ENCODE results near the gene DLST. TPM values are rescaled to one million over a fixed set of nuclear protein-coding genes. Genes with fewer than 3 reads are reported as not detected.

Gene DLST
- total and polyA plus RNA-seq, 5 donors from 2014 or later, result 8.1 to 122 (median 11.6) TPM

DNA sequence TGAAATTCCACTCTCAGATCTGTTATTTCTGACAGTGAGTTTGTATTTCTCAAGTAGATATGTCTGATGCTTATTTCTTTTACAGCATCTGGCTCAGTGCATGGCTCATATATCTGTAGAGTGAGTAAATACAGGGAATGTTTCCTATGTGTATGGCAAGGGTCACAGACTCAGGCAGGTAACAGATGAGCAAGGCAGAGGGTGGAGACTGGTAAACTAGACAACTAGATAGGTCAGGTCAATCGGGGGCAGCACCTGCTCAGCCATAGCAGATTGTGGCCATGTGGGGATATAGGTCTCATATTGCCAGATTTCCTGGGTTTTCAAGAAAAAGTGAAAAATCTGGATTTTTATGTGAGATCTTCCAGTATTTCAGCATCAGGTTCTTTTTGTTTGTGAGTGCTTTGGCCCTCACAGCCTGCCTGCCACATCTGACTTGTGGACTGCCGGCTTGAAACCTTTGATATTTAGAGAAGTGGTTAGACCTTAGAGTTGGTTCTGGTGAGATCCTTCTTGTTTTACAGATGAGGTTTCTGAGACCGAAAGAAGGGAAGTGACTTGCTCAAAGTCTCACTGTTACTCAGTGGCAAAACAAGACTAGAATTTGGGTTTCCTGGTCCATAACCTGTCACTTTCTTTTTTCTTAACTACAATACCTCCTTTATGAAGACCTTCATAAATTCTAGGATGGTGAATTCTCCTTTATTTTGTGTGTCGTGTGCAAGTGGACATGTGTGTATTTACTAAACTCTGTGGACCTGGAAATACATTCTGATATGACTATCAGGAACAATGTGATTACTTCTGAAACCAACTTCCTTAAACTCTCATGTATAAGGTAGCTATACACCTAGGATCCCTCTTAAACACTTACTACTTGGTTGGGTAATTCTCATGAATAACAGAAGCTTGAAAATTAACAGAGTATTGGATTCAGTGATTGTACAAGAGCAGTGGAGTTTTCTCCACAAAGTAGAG is 40.2 kb upstream of the DLST start:
- Mint-ChIP-seq H3K36me3 (peaks cover 7% of the 10 kb centered on the region), H3K4me3 (peak overlapping the region; percentile 12 to 70 (median 48)), H3K9me3 (no peaks in the 10 kb centered on the region), H3K4me1 (peaks cover 36 to 72% (median 46%) of the 10 kb centered on the region in 4 donors), H3K27ac (peak overlapping the region; percentile 72 to 95 (median 92)), H3K27me3 (no peaks in the 10 kb centered on the region)
- H3K27ac ChIP-seq (ENCODE audit: insufficient read depth, low read length, poor library complexity, severe bottlenecking), result peak overlapping the region; percentile 68
- H3K4me3 ChIP-seq (ENCODE audit: low read depth, low read length), result peak overlapping the region; percentile 23
- peak; percentile 63 to 75 for ATAC-seq (ENCODE audit: low read depth in 2 of 2)
- H3K9me3 ChIP-seq (ENCODE audit: control insufficient read depth in 2 of 2, low read length in 2 of 2), result no peaks in the 10 kb centered on the region
- DNase-seq, result peak in 2 of 3 donors; percentile 33 to 83
- H3K4me1 ChIP-seq (ENCODE audit: control insufficient read depth, insufficient read depth, low read length, poor library complexity, severe bottlenecking), result peaks cover 41% of the 10 kb centered on the region
- H3K27me3 ChIP-seq (ENCODE audit: control insufficient read depth, insufficient read depth, low read length), result no peaks in the 10 kb centered on the region
- H3K36me3 ChIP-seq (ENCODE audit: control insufficient read depth, insufficient read depth, low read length), result no peaks in the 10 kb centered on the region

DNA sequence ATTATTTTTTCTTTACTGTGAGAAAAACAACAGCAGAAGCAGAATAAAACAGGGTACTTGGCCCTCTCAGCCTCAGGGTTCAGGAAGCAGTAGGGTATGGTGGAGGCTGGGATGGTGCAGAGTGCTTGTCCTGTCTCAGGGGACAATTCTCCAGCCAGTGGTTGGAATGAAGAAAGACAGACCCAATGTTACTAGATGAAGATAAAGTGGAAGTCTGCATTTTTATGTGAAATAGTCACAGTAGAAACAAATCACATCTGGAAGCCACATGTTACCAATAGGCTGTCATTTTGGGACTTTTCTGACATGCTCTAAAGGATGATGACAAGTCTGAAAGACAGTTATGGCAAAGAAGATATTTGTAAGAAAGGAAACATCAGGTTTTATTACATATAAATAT is 38.1 kb upstream of the DLST start:
- DNase-seq (no peak), ATAC-seq (ENCODE audit: low read depth in 2 of 2) (no peak)
- Mint-ChIP-seq H3K4me1 (peaks cover 16 to 53% (median 28%) of the 10 kb centered on the region in 4 donors), H3K9me3 (no peaks in the 10 kb centered on the region), H3K27me3 (no peaks in the 10 kb centered on the region), H3K36me3 (peaks cover 7% of the 10 kb centered on the region), H3K27ac (peak overlapping the region in 2 of 3 donors; percentile 53 to 86), H3K4me3 (no peak overlapping the region)
- H3K27me3 ChIP-seq (ENCODE audit: control insufficient read depth, insufficient read depth, low read length), result no peaks in the 10 kb centered on the region
- H3K4me1 ChIP-seq (ENCODE audit: control insufficient read depth, insufficient read depth, low read length, poor library complexity, severe bottlenecking), result peaks cover 20% of the 10 kb centered on the region
- no peak overlapping the region for H3K4me3 ChIP-seq (ENCODE audit: low read depth, low read length)
- no peaks in the 10 kb centered on the region for H3K36me3 ChIP-seq (ENCODE audit: control insufficient read depth, insufficient read depth, low read length)
- no peaks in the 10 kb centered on the region for H3K9me3 ChIP-seq (ENCODE audit: control insufficient read depth in 2 of 2, low read length in 2 of 2)
- H3K27ac ChIP-seq (ENCODE audit: insufficient read depth, low read length, poor library complexity, severe bottlenecking), result peak overlapping the region; percentile 41

DNA sequence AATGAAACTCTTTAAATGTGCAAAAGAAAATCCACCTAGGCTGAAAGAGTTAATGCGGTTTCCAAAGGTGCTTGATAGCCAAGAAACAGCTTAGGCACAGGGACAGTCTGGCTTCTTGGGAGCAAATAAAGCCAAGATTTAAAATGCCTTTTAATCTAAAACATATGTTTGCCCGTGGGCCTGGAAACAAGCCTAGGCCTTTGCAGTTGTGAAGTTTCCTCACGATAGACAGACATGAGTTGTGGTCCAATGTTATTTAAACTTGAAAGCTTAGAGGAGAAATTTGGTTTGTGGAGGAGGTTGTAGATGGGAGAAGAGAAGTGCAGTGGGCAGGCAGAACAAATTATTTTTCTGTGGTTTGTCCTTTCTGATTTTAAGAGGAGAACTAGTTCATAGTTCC is 35.5 kb upstream of the DLST start:
- H3K4me3 Mint-ChIP-seq, result no peak overlapping the region
- peaks cover 11% of the 10 kb centered on the region for H3K4me1 ChIP-seq (ENCODE audit: control insufficient read depth, insufficient read depth, low read length, poor library complexity, severe bottlenecking)
- no peak for DNase-seq
- H3K9me3 ChIP-seq (ENCODE audit: control insufficient read depth in 2 of 2, low read length in 2 of 2), result no peaks in the 10 kb centered on the region
- no peaks in the 10 kb centered on the region for H3K27me3 Mint-ChIP-seq
- H3K36me3 ChIP-seq (ENCODE audit: control insufficient read depth, insufficient read depth, low read length), result no peaks in the 10 kb centered on the region
- H3K27ac Mint-ChIP-seq, result peak overlapping the region in 1 of 3 donors; percentile 15
- H3K9me3 Mint-ChIP-seq, result no peaks in the 10 kb centered on the region
- peaks cover 3% of the 10 kb centered on the region for H3K36me3 Mint-ChIP-seq
- no peak for ATAC-seq (ENCODE audit: low read depth in 2 of 2)
- no peak overlapping the region for H3K27ac ChIP-seq (ENCODE audit: insufficient read depth, low read length, poor library complexity, severe bottlenecking)
- H3K27me3 ChIP-seq (ENCODE audit: control insufficient read depth, insufficient read depth, low read length), result no peaks in the 10 kb centered on the region
- peaks cover 8 to 34% (median 15%) of the 10 kb centered on the region in 4 donors for H3K4me1 Mint-ChIP-seq
- no peak overlapping the region for H3K4me3 ChIP-seq (ENCODE audit: low read depth, low read length)

DNA sequence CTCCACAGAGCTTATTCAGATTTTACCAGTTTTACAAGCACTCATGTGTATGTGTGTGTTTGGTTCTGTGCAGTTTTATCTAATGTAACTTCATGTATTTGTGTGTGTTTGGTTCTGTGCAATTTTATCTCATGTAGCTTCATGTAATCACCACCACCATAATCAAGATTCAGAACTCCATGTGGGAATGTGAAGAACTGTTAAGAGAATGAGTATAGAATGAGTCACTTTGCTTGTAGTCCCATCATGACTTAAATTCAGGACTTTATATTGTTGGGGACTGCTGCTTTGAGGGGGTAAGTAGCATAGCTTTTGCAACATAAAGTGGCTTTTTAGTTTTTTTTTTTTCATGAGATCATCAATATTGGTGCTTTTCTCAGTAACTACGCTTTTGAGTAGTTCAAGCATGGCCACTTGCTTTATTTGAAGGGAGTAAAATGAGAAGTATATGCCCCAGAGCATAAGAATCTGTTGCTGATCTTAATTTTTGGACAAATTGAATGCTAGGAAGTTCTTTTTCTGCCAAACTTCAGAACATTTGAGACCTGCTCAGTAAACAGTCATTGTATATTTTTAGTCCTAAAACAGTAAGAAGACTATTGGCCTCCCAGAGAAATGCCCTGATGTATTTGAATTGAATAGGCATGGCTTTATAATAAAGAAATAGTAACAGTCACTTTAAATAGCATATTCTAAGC is 34.6 kb upstream of the DLST start:
- Mint-ChIP-seq H3K4me3 (no peak overlapping the region), H3K27ac (no peak overlapping the region), H3K36me3 (no peaks in the 10 kb centered on the region), H3K27me3 (no peaks in the 10 kb centered on the region), H3K9me3 (no peaks in the 10 kb centered on the region), H3K4me1 (peaks cover 0 to 26% (median 11%) of the 10 kb centered on the region in 4 donors)
- no peak for ATAC-seq (ENCODE audit: low read depth in 2 of 2)
- peaks cover 5% of the 10 kb centered on the region for H3K4me1 ChIP-seq (ENCODE audit: control insufficient read depth, insufficient read depth, low read length, poor library complexity, severe bottlenecking)
- H3K27me3 ChIP-seq (ENCODE audit: control insufficient read depth, insufficient read depth, low read length), result no peaks in the 10 kb centered on the region
- no peaks in the 10 kb centered on the region for H3K36me3 ChIP-seq (ENCODE audit: control insufficient read depth, insufficient read depth, low read length)
- no peaks in the 10 kb centered on the region for H3K9me3 ChIP-seq (ENCODE audit: control insufficient read depth in 2 of 2, low read length in 2 of 2)
- no peak overlapping the region for H3K4me3 ChIP-seq (ENCODE audit: low read depth, low read length)
- no peak for DNase-seq
- no peak overlapping the region for H3K27ac ChIP-seq (ENCODE audit: insufficient read depth, low read length, poor library complexity, severe bottlenecking)

DNA sequence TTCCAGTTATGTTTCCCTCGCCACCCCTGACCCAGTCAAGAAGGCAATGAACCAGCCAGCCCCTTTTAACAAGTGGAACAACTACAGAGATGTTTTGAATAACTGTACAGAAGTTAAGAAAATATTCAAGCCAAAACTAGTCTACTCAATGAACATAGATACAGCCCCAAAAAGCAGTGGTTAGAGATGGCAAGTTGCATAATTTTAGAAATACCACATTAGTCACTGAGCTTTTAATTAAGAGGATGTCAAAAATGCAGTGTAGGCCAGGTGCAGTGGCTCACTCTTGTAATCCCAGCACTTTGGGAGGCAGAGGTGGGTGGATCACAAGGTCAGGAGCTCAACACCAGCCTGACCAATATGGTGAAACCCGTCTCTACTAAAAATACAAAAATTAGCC is 32.9 kb upstream of the DLST start:
- Mint-ChIP-seq H3K27me3 (no peaks in the 10 kb centered on the region), H3K27ac (no peak overlapping the region), H3K36me3 (no peaks in the 10 kb centered on the region), H3K9me3 (no peaks in the 10 kb centered on the region), H3K4me3 (no peak overlapping the region), H3K4me1 (peaks cover 9 to 31% (median 18%) of the 10 kb centered on the region in 4 donors)
- H3K27me3 ChIP-seq (ENCODE audit: control insufficient read depth, insufficient read depth, low read length), result no peaks in the 10 kb centered on the region
- ATAC-seq (ENCODE audit: low read depth in 2 of 2), result no peak
- no peak overlapping the region for H3K27ac ChIP-seq (ENCODE audit: insufficient read depth, low read length, poor library complexity, severe bottlenecking)
- no peaks in the 10 kb centered on the region for H3K9me3 ChIP-seq (ENCODE audit: control insufficient read depth in 2 of 2, low read length in 2 of 2)
- peaks cover 8% of the 10 kb centered on the region for H3K4me1 ChIP-seq (ENCODE audit: control insufficient read depth, insufficient read depth, low read length, poor library complexity, severe bottlenecking)
- H3K4me3 ChIP-seq (ENCODE audit: low read depth, low read length), result no peak overlapping the region
- H3K36me3 ChIP-seq (ENCODE audit: control insufficient read depth, insufficient read depth, low read length), result no peaks in the 10 kb centered on the region
- DNase-seq, result no peak

DNA sequence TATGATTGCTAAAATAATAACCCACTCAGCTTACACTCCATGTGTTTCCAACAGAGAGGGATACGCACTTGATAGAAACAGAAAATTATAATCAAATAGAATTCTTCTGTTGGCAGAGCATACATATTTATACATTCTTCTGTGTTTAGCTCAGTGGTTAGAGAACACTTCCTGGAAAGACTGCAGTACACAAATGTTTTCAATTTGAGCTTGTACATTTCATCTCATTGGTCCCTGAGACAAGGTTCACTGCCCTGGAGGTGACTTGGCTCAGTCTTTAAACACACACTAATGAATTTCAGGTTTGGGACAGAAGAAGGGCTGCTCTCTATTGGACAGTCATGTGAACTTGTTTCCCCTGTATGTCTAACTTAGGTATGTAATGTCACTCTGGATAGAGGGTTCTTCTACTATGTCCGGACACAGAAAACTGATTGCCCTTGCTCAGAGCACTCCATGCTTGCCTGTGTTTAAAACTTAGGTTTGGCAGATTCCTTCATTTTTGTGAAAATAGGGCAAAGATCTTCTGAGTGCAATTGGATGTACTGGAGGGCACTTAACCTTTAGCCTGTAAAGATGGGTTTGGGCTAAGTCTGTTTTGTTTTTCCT is 28.7 kb upstream of the DLST start:
- Mint-ChIP-seq H3K4me1 (peaks cover 9 to 39% (median 25%) of the 10 kb centered on the region in 4 donors), H3K27me3 (no peaks in the 10 kb centered on the region), H3K36me3 (peaks cover 10% of the 10 kb centered on the region), H3K27ac (peak overlapping the region; percentile 9 to 79 (median 65)), H3K9me3 (no peaks in the 10 kb centered on the region), H3K4me3 (peak overlapping the region in 2 of 4 donors; percentile 5 to 15)
- DNase-seq (peak in 1 of 3 donors; percentile 59), ATAC-seq (ENCODE audit: low read depth in 2 of 2) (peak; percentile 61 to 69)
- Histone ChIP-seq H3K4me1 (ENCODE audit: control insufficient read depth, insufficient read depth, low read length, poor library complexity, severe bottlenecking) (peaks cover 12% of the 10 kb centered on the region), H3K9me3 (ENCODE audit: control insufficient read depth in 2 of 2, low read length in 2 of 2) (no peaks in the 10 kb centered on the region), H3K36me3 (ENCODE audit: control insufficient read depth, insufficient read depth, low read length) (no peaks in the 10 kb centered on the region), H3K27me3 (ENCODE audit: control insufficient read depth, insufficient read depth, low read length) (no peaks in the 10 kb centered on the region), H3K4me3 (ENCODE audit: low read depth, low read length) (peak overlapping the region; percentile 35), H3K27ac (ENCODE audit: insufficient read depth, low read length, poor library complexity, severe bottlenecking) (no peak overlapping the region)

DNA sequence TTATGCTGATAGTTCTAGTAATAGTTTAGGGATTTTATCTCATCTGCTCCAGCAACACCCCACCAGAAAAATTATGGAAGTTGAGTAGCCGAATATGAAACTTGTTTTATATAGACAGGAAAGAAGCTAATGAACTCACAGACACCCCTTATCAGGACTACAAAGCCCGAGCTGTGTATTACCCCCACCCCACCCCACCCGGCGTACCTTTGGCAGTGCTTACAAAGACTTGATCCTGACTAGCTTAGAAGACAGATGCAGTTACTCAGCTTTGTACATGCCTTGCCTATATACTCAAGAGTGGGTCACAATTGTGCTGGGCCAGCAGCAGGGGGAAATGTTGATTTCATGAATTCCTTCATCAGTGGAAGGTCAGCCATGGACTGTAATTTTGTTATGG is 28.1 kb upstream of the DLST start:
- Histone ChIP-seq H3K4me3 (ENCODE audit: low read depth, low read length) (no peak overlapping the region), H3K9me3 (ENCODE audit: control insufficient read depth in 2 of 2, low read length in 2 of 2) (no peaks in the 10 kb centered on the region), H3K27me3 (ENCODE audit: control insufficient read depth, insufficient read depth, low read length) (no peaks in the 10 kb centered on the region), H3K36me3 (ENCODE audit: control insufficient read depth, insufficient read depth, low read length) (no peaks in the 10 kb centered on the region), H3K27ac (ENCODE audit: insufficient read depth, low read length, poor library complexity, severe bottlenecking) (no peak overlapping the region), H3K4me1 (ENCODE audit: control insufficient read depth, insufficient read depth, low read length, poor library complexity, severe bottlenecking) (peaks cover 12% of the 10 kb centered on the region)
- Mint-ChIP-seq H3K4me1 (peaks cover 9 to 38% (median 24%) of the 10 kb centered on the region in 4 donors), H3K36me3 (peaks cover 10% of the 10 kb centered on the region), H3K4me3 (peak overlapping the region in 1 of 4 donors; percentile 5), H3K9me3 (no peaks in the 10 kb centered on the region), H3K27ac (peak overlapping the region; percentile 9 to 79 (median 65)), H3K27me3 (no peaks in the 10 kb centered on the region)
- DNase-seq, result no peak
- ATAC-seq (ENCODE audit: low read depth in 2 of 2), result peak; percentile 14 to 41

Data from CD4-positive, CD25-positive, alpha-beta regulatory T cell (primary cell).